ENCODE results near the gene RCAN1.
A peak's percentile ranks its signal among the peaks of the same experiment; 100 is the strongest.

Gene RCAN1

GRCh38 chr21:34614628-34615486 is at the start of gene RCAN1:
Gene RCAN1, minus strand, starts transcription at chr21:34615113. Its CDS starts 102 bp downstream, at chr21:34615011.
- DNase-seq (ENCODE audit: low spot score), result peak; percentile 95

GRCh38 chr21:34661848-34662247 is 46.9 kb upstream of the RCAN1 start:
- DNase-seq (ENCODE audit: low spot score), result no peak

- DNase-seq (ENCODE audit: low spot score), result no peak
Observed at GRCh38 chr21:34653522-34653921, 38.6 kb upstream of the RCAN1 start.

- no peak for DNase-seq (ENCODE audit: low spot score)
Observed at GRCh38 chr21:34651642-34652041, 36.7 kb upstream of the RCAN1 start.

GRCh38 chr21:34650861-34651431 is 36.0 kb upstream of the RCAN1 start:
- DNase-seq (ENCODE audit: low spot score), result no peak

GRCh38 chr21:34649400-34649799 is 34.5 kb upstream of the RCAN1 start:
- DNase-seq (ENCODE audit: low spot score), result no peak

GRCh38 chr21:34648739-34649297 is 33.9 kb upstream of the RCAN1 start:
- no peak for DNase-seq (ENCODE audit: low spot score)

GRCh38 chr21:34647555-34647954 is 32.6 kb upstream of the RCAN1 start:
- no peak for DNase-seq (ENCODE audit: low spot score)

- DNase-seq (ENCODE audit: low spot score), result no peak
Observed at GRCh38 chr21:34644825-34645224, 29.9 kb upstream of the RCAN1 start.

GRCh38 chr21:34642211-34643075 is 27.5 kb upstream of the RCAN1 start:
- peak; percentile 20 for DNase-seq (ENCODE audit: low spot score)

GRCh38 chr21:34640858-34641257 is 25.9 kb upstream of the RCAN1 start:
- no peak for DNase-seq (ENCODE audit: low spot score)

GRCh38 chr21:34639882-34640788 is 25.2 kb upstream of the RCAN1 start:
- DNase-seq (ENCODE audit: low spot score), result no peak

- no peak for DNase-seq (ENCODE audit: low spot score)
Observed at GRCh38 chr21:34639250-34639649, 24.3 kb upstream of the RCAN1 start.

GRCh38 chr21:34636961-34637360 is 22.0 kb upstream of the RCAN1 start:
- no peak for DNase-seq (ENCODE audit: low spot score)

- DNase-seq (ENCODE audit: low spot score), result no peak
Observed at GRCh38 chr21:34635307-34635706, 20.4 kb upstream of the RCAN1 start.

- no peak for DNase-seq (ENCODE audit: low spot score)
Observed at GRCh38 chr21:34632498-34632897, 17.6 kb upstream of the RCAN1 start.

- peak; percentile 58 for DNase-seq (ENCODE audit: low spot score)
Observed at GRCh38 chr21:34630536-34631143, 15.7 kb upstream of the RCAN1 start.

GRCh38 chr21:34626131-34626530 is 11.2 kb upstream of the RCAN1 start:
- no peak for DNase-seq (ENCODE audit: low spot score)

- DNase-seq (ENCODE audit: low spot score), result no peak
Observed at GRCh38 chr21:34625030-34625593, 10.2 kb upstream of the RCAN1 start.

- no peak for DNase-seq (ENCODE audit: low spot score)
Observed at GRCh38 chr21:34623516-34623915, 8.6 kb upstream of the RCAN1 start.
